Measurements from ENCODE around the gene SMC2. TPM values are rescaled to one million over a fixed set of nuclear protein-coding genes. Genes with fewer than 3 reads are reported as not detected.

The SMC2 gene
- total and polyA plus RNA-seq, 10 of the 15 experiments (the other 5 are each of a cell fraction or from before 2014, with no cell fraction given) = 22.9 to 116 (median 50.0) TPM

DNA sequence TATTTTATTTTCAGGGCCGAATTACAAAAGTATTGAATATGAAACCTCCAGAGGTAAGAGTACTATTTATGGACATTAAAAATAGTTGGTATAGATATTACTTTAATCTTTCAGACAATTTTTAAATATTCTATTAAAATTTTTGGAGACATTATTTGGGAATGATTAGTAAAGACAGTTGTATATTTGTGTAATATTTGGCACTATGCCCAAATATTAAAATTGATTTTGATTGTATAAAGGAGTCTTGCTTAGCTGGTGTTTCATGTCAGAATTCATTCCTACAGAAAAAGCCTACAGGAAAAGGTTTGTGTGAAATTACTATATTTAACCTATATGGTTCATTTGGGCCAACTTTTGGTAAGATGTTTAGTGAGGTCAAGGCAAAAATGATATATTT, 5.5 kb downstream of the SMC2 start:
- intact Hi-C loops (cut with micrococcal nuclease; ENCODE audit: unreplicated experiment) = no loop called here
- H3K27ac ChIP-seq (ENCODE audit: control insufficient read depth, insufficient read depth) = no peak overlapping the region
- H3K4me1 ChIP-seq (ENCODE audit: control insufficient read depth, insufficient read depth, low read length) = peaks cover 6% of the 10 kb centered on the region; the same call in 1 of the 2 replicates

More for the DNA sequence above, 5.5 kb downstream of the SMC2 start:
- Histone ChIP-seq H3K79me2 (ENCODE audit: control insufficient read depth, insufficient read depth, low read length) (peaks cover 32% of the 10 kb centered on the region), H3K9me3 (replicated peaks; ENCODE audit: control insufficient read depth, insufficient read depth, low read length) (no peaks in the 10 kb centered on the region), H3K36me3 (ENCODE audit: control insufficient read depth in 2 of 2, insufficient read depth in 2 of 2, low read length in 1 of 2) (peaks cover 0 to 7% of the 10 kb centered on the region in 2 experiments; a peak in 3 of 4 replicates), H2AFZ (ENCODE audit: control insufficient read depth, low read depth, low read length) (no peak overlapping the region), H3K27me3 (replicated peaks in 1 of 2; ENCODE audit: control insufficient read depth in 2 of 2, insufficient read depth in 2 of 2, low read length in 1 of 2) (no peaks in the 10 kb centered on the region), H3K4me2 (ENCODE audit: control insufficient read depth, insufficient read depth) (no peak overlapping the region), H4K20me1 (ENCODE audit: control insufficient read depth, insufficient read depth) (no peaks in the 10 kb centered on the region), H3K4me3 (no peak overlapping the region), H3K9ac (ENCODE audit: control insufficient read depth, insufficient read depth, low read length) (no peak overlapping the region)
- ChIA-PET POLR2A (no interaction called here), SMC1A (ENCODE audit: uncharacterized antibody, unreplicated experiment) (interaction anchor here (1.3 kb wide), 1 partner anchor 649 kb away, joined by 3 read pairs; no protein-coding TSS in a partner anchor), RAD21 (ENCODE audit: unreplicated experiment) (no interaction called here), CTCF (no interaction called here)
- ATAC-seq (no peak), FAIRE-seq (no peak), DNase-seq (ENCODE audit: low read depth, low spot score) (no peak)
- no TSS peak for BruUV-seq (replicated peaks)
- in situ Hi-C loops (cut with MboI) = no loop called here
- TF ChIP-seq, protein P1, sequence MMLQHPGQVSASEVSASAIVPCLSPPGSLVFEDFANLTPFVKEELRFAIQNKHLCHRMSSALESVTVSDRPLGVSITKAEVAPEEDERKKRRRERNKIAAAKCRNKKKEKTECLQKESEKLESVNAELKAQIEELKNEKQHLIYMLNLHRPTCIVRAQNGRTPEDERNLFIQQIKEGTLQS (IDR thresholded peaks at IDR 0.05; ENCODE audit: borderline replicate concordance, extremely low read depth, low read depth, low read length) = no peak
- TF ChIP-seq SREBF1 (IDR thresholded peaks at IDR 0.05; ENCODE audit: low read length) (no peak), SRF (IDR thresholded peaks at IDR 0.05; ENCODE audit: low read depth in 2 of 2, low read length in 2 of 2) (no peak), ZZZ3 (IDR thresholded peaks at IDR 0.05; ENCODE audit: control insufficient read depth, insufficient read length, low read depth) (no peak), WRNIP1 (IDR thresholded peaks at IDR 0.05; ENCODE audit: borderline replicate concordance, low read depth, low read length) (no peak), PML (IDR thresholded peaks at IDR 0.05; ENCODE audit: low read length) (no peak), TARDBP (IDR thresholded peaks at IDR 0.05; ENCODE audit: borderline replicate concordance) (no peak), NFIC (IDR thresholded peaks at IDR 0.05; ENCODE audit: low read depth, low read length) (no peak), SUZ12 (IDR thresholded peaks at IDR 0.05; ENCODE audit: unreplicated experiment) (no peak), CHD1 (IDR thresholded peaks at IDR 0.05; ENCODE audit: low read depth, low read length) (no peak), MYB (IDR thresholded peaks at IDR 0.05; ENCODE audit: borderline replicate concordance, low read depth, low read length) (no peak), POU2F2 (IDR thresholded peaks at IDR 0.05; ENCODE audit: borderline replicate concordance, low read depth, low read length) (no peak), POLR2A (IDR thresholded peaks at IDR 0.05; ENCODE audit: low read depth, low read length) (no peak), CTCF (IDR thresholded peaks at IDR 0.05 in 2 of 3, conservative IDR thresholded peaks at IDR 0.05 in 1 of 3; ENCODE audit: control insufficient read depth in 2 of 3, extremely low read depth in 1 of 3, insufficient read depth in 1 of 3, low read depth in 3 of 3, low read length in 3 of 3) (no peak), HDAC2 (IDR thresholded peaks at IDR 0.05) (no peak)
- WGBS (ENCODE audit: insufficient coverage, insufficient replicate concordance, low lambda C conversion rate, missing lambda C conversion rate) = 94% methylated on average over 1 of the region's 1 CpG

Data from GM12878 (cell line).